ENCODE results near the gene TNFAIP3. TPM values are rescaled to one million over a fixed set of nuclear protein-coding genes. Genes with fewer than 3 reads are reported as not detected.

TNFAIP3 gene
- total RNA-seq, 1 donor from 2014 or later = 1.8 TPM

GRCh38 chr6:137903933-137904821, 37.1 kb downstream of the TNFAIP3 start:
- Mint-ChIP-seq H3K4me3 (no peak overlapping the region), H3K27ac (no peak overlapping the region), H3K9me3 (no peaks in the 10 kb centered on the region), H3K36me3 (no peaks in the 10 kb centered on the region), H3K27me3 (ENCODE audit: insufficient read depth, low read depth) (no peaks in the 10 kb centered on the region), H3K4me1 (peaks cover 9% of the 10 kb centered on the region)
- no peaks in the 10 kb centered on the region for H3F3A ChIP-seq (ENCODE audit: low read depth)
- no peak overlapping the region for H3K27ac ChIP-seq
- DNase-seq (ENCODE audit: low spot score) = no peak
- H3K27me3 ChIP-seq = no peaks in the 10 kb centered on the region
- no peak overlapping the region for H2AFZ ChIP-seq (replicated peaks)
- H3K9ac ChIP-seq = no peak overlapping the region
- no peaks in the 10 kb centered on the region for H3K9me3 ChIP-seq (ENCODE audit: low read depth)
- H4K20me1 ChIP-seq (ENCODE audit: low read depth) = no peaks in the 10 kb centered on the region
- H3K4me2 ChIP-seq = no peak overlapping the region
- no peak overlapping the region for H3K4me3 ChIP-seq
- H3K79me2 ChIP-seq (ENCODE audit: low read depth) = no peaks in the 10 kb centered on the region
- no peaks in the 10 kb centered on the region for H3K4me1 ChIP-seq
- H3K36me3 ChIP-seq = no peaks in the 10 kb centered on the region
- TF ChIP-seq EZH2phosphoT487 (IDR thresholded peaks at IDR 0.05) = no peak

DNA sequence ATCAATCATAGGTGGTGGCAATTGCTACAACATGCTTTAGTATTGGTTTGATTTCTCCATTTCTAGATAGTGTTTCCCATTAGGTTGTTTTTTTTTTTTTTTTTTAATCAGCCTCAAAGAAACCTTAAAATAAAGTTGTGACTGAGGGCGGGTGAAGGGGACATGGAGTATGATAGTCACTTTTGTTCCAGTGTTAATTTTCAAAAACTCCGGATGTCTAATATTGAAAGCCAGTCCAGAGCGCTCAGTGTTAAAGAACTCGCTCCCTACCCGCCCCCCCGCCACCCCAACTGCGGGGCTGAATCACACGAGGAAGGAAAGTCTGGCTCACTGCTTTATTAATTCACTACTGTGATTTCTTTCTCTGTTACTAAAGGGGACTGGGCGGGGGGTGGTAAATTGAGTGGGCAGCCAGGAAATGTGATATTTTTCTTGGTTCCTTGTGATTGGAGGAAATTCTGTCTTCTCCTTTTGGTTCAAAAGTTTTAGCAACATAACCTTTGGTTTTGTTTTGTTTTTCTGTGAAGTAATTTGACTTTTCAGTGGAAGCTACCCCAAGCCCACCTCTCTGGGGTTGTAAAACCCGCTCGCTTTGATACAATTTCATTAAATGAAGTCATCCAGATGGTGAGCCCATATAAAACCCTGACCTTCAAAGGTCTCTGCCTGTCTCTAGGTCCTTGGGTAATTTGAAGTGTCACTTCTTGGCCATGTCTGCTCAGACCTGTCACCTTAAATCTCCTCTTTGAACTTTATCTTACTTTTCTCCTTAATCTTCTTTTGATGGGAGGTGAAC, 38.0 kb downstream of the TNFAIP3 start:
- TF ChIP-seq CTCF (IDR thresholded peaks at IDR 0.05) (no peak), EZH2phosphoT487 (IDR thresholded peaks at IDR 0.05) (no peak)
- H3K4me2 ChIP-seq = no peak overlapping the region

DNA sequence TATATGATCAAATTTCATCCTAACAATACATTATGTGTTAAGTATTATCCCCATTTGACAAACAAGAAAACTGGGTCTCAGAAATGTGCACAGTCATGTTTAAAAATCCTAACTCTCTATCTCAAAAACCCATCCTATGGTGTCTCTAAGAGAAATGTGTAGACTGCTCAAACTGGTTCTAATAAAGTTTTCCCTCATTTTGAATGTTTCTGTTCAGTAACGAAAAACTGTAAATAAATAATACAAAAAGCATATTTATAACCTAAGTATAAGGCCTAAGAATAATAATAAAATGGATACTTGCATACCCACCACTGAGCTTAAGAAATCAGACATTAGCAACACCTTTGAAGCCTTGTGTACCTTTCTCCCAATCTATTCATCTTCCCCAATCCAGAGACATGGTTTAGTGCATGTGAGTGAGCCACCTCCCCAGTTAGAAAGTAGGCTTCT, 39.0 kb downstream of the TNFAIP3 start:
- Histone ChIP-seq H3K79me2 (ENCODE audit: low read depth) (no peaks in the 10 kb centered on the region), H3F3A (ENCODE audit: low read depth) (no peaks in the 10 kb centered on the region), H3K4me3 (no peak overlapping the region), H3K36me3 (no peaks in the 10 kb centered on the region), H3K9ac (no peak overlapping the region), H3K27me3 (no peaks in the 10 kb centered on the region), H4K20me1 (ENCODE audit: low read depth) (no peaks in the 10 kb centered on the region), H3K9me3 (ENCODE audit: low read depth) (no peaks in the 10 kb centered on the region), H2AFZ (replicated peaks) (no peak overlapping the region), H3K27ac (no peak overlapping the region), H3K4me2 (no peak overlapping the region), H3K4me1 (no peaks in the 10 kb centered on the region)
- Mint-ChIP-seq H3K4me3 (no peak overlapping the region), H3K27ac (no peak overlapping the region), H3K9me3 (no peaks in the 10 kb centered on the region), H3K27me3 (ENCODE audit: insufficient read depth, low read depth) (no peaks in the 10 kb centered on the region), H3K36me3 (no peaks in the 10 kb centered on the region), H3K4me1 (peaks cover 9% of the 10 kb centered on the region)
- DNase-seq (ENCODE audit: low spot score) = no peak
- no peak for TF ChIP-seq CTCF (IDR thresholded peaks at IDR 0.05)
- TF ChIP-seq EZH2 (IDR thresholded peaks at IDR 0.05) = no peak
- no peak for TF ChIP-seq EZH2phosphoT487 (IDR thresholded peaks at IDR 0.05)

More for the DNA sequence above, 38.0 kb downstream of the TNFAIP3 start:
- no peaks in the 10 kb centered on the region for H3K36me3 Mint-ChIP-seq
- Histone ChIP-seq H2AFZ (replicated peaks) (no peak overlapping the region), H4K20me1 (ENCODE audit: low read depth) (no peaks in the 10 kb centered on the region), H3K79me2 (ENCODE audit: low read depth) (no peaks in the 10 kb centered on the region), H3K27me3 (no peaks in the 10 kb centered on the region), H3F3A (ENCODE audit: low read depth) (no peaks in the 10 kb centered on the region), H3K9ac (no peak overlapping the region), H3K4me1 (no peaks in the 10 kb centered on the region), H3K9me3 (ENCODE audit: low read depth) (no peaks in the 10 kb centered on the region), H3K36me3 (no peaks in the 10 kb centered on the region), H3K4me3 (no peak overlapping the region), H3K27ac (no peak overlapping the region)
- no peak overlapping the region for H3K4me3 Mint-ChIP-seq
- no peaks in the 10 kb centered on the region for H3K27me3 Mint-ChIP-seq (ENCODE audit: insufficient read depth, low read depth)
- DNase-seq (ENCODE audit: low spot score) = no peak
- H3K9me3 Mint-ChIP-seq = no peaks in the 10 kb centered on the region
- H3K27ac Mint-ChIP-seq = peak overlapping the region; percentile 17
- peaks cover 9% of the 10 kb centered on the region for H3K4me1 Mint-ChIP-seq
